A549 treated with CORT108297 at 1 μM for 4 hours (cell line): ENCODE results near the gene CBY2. TPM values are rescaled to one million over a fixed set of nuclear protein-coding genes. Genes with fewer than 3 reads are reported as not detected.

Source experiments
- total RNA-seq: library from RNA; stranded (reverse); fragments of 200-300 nt; extraction: Qiagen RNA extraction; gene quantifications from 5 replicates; pipeline ENCODE4 v1.2.3, GENCODE V29; 2022

Gene CBY2
- total RNA-seq = not detected in 5 replicates

GRCh38 chr13:45702088-45702487 lies at the start of gene CBY2:
Gene CBY2, plus strand, starts transcription at chr13:45702320. Its CDS starts 71 bp downstream, at chr13:45702391.

Other genes starting within 250 kb of the CBY2 start
- gene COG3, start 237.4 kb upstream of the CBY2 start, total RNA-seq = 12.4 to 15.5 TPM (median 12.8 TPM) in 5 replicates
- not detected in 5 replicates for gene ERICH6B, start 86.6 kb upstream of the CBY2 start, total RNA-seq
- gene SIAH3, start 149.4 kb downstream of the CBY2 start, total RNA-seq = not detected in 5 replicates